Esophagus squamous epithelium (tissue), 4 donors: ENCODE measurements around the gene BNC2.

Experiments
- POLR2A ChIP-seq, 4 donors: fragments of 450-650 bp; IDR thresholded peaks; one replicate each; pipeline ENCODE4 v1.6.1; 2017; ENCODE audit warnings: antibody characterized with exemption in 4 of 4, mild to moderate bottlenecking in 4 of 4, moderate library complexity in 3 of 4
- TF ChIP-seq, protein P1 (sequence below), 6 experiments: fragments of 450-650 bp in 4 of 6; fragments of 200-600 bp in 2 of 6; sonication (generic) in 2 of 6; IDR thresholded peaks; one replicate each; pipeline ENCODE4 v1.5.1; 2016 to 2019; ENCODE audit warnings: antibody characterized with exemption in 6 of 6, mild to moderate bottlenecking in 4 of 6, moderate library complexity in 4 of 6

DNA sequence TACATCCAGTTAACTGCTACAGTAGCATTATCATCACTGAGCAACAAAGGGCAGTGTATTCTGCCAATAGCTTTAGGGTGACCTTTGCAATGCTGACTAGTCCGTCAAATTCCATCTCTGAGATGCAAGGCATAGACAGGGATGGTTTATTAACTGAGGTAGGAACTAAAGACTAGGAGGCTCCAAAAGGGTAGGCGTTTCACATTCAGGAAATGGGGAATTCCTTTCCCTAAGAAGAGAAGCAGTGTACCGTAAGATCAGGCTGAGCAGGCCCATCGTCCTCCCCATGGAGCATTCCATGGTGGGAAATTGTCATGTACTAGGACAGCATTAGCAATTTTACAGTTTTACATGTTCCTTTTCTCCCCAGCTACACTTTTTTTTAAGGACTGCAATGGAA lies 157.7 kb downstream of the BNC2 start:
- TF ChIP-seq, protein P1, sequence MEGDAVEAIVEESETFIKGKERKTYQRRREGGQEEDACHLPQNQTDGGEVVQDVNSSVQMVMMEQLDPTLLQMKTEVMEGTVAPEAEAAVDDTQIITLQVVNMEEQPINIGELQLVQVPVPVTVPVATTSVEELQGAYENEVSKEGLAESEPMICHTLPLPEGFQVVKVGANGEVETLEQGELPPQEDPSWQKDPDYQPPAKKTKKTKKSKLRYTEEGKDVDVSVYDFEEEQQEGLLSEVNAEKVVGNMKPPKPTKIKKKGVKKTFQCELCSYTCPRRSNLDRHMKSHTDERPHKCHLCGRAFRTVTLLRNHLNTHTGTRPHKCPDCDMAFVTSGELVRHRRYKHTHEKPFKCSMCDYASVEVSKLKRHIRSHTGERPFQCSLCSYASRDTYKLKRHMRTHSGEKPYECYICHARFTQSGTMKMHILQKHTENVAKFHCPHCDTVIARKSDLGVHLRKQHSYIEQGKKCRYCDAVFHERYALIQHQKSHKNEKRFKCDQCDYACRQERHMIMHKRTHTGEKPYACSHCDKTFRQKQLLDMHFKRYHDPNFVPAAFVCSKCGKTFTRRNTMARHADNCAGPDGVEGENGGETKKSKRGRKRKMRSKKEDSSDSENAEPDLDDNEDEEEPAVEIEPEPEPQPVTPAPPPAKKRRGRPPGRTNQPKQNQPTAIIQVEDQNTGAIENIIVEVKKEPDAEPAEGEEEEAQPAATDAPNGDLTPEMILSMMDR (IDR thresholded peaks at IDR 0.05): no peak
- no peak for TF ChIP-seq POLR2A (IDR thresholded peaks at IDR 0.05)
